Measurements from ENCODE around the gene AHRR. TPM values are rescaled to one million over a fixed set of nuclear protein-coding genes. Genes with fewer than 3 reads are reported as not detected.

AHRR gene
- total RNA-seq, 1 donor from 2014 or later = 18.7 TPM

DNA sequence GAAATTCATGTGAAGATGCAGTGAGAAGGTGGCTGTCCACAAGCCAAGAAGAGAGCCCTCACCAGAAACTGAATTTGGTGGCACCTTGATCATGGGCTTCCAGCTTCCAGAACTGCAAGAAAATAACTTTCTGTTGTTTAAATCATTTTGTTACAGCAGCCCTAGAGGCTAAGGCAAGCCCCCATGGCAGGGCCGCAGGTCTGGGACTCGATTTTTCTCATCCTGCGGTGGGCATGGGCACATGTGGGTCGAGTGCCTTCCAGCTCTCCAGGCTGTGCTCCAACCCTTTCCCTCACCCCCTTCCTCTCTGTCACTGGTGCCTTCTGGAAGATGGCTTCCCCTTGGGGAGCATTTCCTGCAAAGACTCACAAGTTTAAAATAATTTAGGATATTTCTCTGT lies 40.7 kb downstream of the AHRR start:
- intact Hi-C loops (cut with micrococcal nuclease) = loop anchor here (5.0 kb wide), 1 partner anchor 40 kb away; no protein-coding TSS in a partner anchor

GRCh38 chr5:362978-363765 lies 41.7 kb downstream of the AHRR start:
- intact Hi-C loops (cut with micrococcal nuclease) = loop anchor here (5.0 kb wide), 1 partner anchor 39 kb away; no protein-coding TSS in a partner anchor

DNA sequence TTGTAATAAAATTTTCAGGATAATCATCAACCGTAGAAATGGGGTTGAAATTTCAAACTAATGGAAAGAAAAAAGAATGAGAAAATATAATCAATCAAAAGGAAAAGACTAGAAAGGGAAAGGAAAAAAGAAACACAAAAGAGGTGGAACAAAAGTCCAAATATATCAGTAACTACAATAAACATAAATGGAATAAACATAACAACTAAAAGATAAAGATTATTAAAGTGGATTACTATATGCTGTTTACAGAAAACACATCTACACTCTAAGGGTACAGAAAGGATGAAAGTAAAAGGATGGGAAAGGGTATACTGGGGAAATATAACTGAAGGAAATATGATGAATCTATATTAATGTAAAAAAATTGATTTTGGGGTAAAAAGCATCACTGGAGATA lies 43.0 kb downstream of the AHRR start:
- intact Hi-C loops (cut with micrococcal nuclease) = loop anchor here (5.0 kb wide), 1 partner anchor 38 kb away; no protein-coding TSS in a partner anchor

DNA sequence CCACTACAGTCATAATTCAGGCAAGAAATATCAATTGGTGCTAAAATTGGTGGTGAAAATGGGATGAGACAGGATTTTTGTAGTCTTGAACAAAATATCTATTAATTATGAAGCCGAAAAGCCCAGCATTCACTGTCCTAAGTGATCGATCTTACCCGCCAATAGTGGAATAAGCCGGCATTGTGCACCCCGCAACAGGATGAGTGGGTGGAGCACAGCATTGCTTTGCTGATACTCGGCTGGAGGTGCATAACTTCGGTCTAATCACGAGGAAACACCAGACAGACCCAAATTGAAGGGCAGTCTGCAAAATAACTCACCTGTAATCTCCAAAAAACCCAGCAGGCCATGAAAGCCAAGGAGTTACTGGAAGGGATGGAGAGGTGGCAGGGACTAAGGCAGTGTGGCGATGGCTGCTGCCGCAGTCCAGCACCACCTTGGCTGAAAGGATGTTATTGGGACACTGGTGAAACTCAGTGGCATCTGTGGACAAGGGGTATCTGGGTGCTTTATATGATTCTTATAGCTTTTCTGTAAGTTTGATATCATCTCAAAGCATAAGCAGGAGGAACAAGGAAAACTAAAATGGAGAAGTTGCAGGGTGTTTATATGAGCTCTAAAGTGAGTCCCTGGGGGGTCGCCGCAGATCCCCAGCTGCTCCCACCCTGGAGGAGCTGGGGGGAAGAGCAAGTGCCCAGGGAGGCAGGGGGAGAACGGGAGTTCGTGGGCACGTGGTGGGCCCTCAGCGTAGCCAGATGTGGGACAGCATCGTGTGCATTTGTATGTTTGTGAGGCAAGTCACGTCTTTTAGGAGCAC lies 45.2 kb downstream of the AHRR start:
- intact Hi-C loops (cut with micrococcal nuclease) = no loop called here

GRCh38 chr5:367358-368130 lies 46.0 kb downstream of the AHRR start:
- intact Hi-C loops (cut with micrococcal nuclease) = loop anchor here (2.0 kb wide), 1 partner anchor 21 kb away; no protein-coding TSS in a partner anchor

GRCh38 chr5:368183-369084 lies 46.9 kb downstream of the AHRR start:
- intact Hi-C loops (cut with micrococcal nuclease) = loop anchor here (2.0 kb wide), 1 partner anchor 22 kb away; no protein-coding TSS in a partner anchor

DNA sequence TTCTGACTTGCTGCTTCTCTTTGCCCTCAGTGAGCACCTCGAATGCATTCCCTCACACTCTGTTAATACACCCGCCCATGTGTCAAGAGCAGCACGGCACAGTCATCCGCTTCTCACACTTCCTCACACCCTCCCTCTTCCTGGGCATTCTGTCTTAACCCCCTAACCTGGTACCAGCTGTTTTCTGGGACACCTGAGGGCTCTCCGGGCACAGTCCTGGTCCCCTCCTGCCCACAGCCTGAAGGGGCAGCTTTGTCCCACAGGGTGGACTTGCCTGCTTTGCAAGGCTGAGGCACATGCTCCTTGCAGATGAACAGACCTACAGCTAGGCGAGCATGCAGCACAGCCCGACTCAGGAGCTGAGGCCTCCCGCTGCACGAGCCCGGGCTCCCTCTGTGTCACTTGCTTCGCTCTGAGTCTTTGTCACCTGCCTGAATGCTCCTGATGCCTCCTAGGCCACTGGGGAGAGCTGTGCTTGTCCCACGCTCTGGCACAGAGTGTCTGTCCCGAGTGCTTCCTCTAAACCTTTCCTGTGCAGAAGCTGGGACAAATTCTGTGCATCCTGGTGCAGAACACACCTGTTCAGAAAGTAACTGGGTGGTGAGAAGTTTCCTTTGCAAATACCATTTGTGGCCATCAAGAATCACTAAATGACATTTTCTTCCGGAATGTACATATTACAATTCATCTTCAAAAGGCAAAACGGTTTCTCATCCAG lies 47.8 kb downstream of the AHRR start:
- intact Hi-C loops (cut with micrococcal nuclease) = loop anchor here (2.0 kb wide), 1 partner anchor 23 kb away; no protein-coding TSS in a partner anchor

DNA sequence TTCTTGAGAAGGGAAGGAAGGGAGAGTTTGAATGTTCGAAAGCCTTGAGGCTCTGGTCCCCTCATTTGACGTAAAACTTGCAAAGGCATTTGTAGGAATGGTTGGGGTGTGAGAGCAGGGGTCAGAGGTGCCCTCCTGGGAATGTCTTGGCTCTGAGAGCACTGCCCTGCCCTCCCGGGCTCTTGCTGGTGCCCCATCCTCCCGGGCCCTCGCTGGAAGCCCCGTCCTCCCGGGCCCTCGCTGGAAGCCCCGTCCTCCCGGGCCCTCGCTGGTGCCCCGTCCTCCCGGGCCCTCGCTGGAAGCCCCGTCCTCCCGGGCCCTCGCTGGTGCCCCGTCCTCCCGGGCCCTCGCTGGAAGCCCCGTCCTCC lies 48.3 kb downstream of the AHRR start:
- intact Hi-C loops (cut with micrococcal nuclease) = loop anchor here (2.0 kb wide), 1 partner anchor 23 kb away; no protein-coding TSS in a partner anchor

DNA sequence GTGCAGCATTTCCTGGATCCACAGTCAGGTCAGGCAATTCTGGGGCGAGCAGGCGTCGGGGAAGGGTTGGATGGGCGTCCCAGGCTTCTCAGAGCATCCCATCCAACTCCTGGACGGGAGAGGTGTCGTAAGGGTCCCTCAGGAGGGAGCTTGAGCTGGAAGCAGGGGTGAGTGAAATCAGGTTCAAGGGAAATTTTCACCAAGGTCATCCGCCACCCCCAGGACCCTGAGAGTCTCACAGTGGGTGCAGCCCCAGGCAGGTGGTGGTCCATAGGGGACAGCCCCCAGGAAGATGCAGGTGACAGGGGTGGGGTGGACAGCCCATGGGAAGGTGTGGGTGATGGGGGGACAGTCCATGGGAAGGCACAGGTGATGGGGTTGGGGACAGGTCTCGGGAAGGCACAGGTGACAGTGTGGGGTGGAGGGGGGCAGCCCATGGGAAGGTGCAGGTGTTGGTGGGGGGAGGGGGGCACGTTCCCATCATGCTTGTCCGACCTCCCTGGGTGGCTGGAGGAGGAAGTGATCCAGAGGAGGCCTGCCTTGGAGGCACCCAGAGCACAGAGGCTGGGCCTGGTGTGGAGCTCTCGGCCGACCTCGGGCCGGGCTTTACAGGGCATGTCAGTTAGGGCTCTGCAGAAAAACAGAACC lies 48.9 kb downstream of the AHRR start:
- intact Hi-C loops (cut with micrococcal nuclease) = no loop called here

- intact Hi-C loops (cut with micrococcal nuclease) = no loop called here
These were observed 49.7 kb downstream of the AHRR start for GRCh38 chr5:370959-371810.

- intact Hi-C loops (cut with micrococcal nuclease) = no loop called here
These were observed 50.5 kb downstream of the AHRR start for GRCh38 chr5:371811-372555.

- intact Hi-C loops (cut with micrococcal nuclease) = no loop called here
These were observed 51.1 kb downstream of the AHRR start for GRCh38 chr5:372556-372995.

DNA sequence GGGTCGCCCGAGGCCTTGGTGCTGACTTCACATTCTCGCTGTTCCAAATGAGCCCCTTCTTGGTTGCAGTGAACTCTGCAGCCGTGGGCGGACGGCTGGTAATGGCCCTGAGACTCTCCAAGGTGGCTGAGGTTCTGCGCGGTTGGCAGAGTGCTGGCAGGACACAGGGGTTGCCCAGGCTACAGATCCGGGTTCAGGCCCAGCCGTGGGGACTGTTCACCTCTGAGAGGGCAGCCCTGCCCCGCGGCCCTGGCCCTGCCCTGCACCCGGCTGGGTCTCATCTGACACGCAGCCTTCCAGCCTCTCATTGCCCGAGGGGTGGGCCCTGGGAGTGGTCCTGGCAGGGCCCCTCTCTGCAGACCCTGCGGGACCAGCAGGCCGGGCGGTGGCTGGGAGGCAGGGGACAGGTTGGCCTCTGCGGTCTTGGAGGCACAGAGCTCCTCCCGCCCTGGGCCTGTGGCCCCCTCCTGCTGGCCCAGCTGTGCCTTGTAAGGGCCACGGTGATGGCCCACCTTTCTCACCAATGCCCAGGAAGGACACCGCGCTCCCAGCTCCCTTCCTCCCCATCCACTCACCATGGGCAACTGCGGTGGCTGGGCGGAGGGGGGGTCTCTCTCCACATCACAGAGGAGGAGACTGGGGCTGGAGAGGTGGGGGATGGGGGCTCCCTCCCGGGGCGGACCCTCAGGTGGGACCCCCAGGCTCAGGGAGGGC lies 51.6 kb downstream of the AHRR start:
- intact Hi-C loops (cut with micrococcal nuclease) = loop anchor here (1.0 kb wide), 1 partner anchor 19 kb away; no protein-coding TSS in a partner anchor

DNA sequence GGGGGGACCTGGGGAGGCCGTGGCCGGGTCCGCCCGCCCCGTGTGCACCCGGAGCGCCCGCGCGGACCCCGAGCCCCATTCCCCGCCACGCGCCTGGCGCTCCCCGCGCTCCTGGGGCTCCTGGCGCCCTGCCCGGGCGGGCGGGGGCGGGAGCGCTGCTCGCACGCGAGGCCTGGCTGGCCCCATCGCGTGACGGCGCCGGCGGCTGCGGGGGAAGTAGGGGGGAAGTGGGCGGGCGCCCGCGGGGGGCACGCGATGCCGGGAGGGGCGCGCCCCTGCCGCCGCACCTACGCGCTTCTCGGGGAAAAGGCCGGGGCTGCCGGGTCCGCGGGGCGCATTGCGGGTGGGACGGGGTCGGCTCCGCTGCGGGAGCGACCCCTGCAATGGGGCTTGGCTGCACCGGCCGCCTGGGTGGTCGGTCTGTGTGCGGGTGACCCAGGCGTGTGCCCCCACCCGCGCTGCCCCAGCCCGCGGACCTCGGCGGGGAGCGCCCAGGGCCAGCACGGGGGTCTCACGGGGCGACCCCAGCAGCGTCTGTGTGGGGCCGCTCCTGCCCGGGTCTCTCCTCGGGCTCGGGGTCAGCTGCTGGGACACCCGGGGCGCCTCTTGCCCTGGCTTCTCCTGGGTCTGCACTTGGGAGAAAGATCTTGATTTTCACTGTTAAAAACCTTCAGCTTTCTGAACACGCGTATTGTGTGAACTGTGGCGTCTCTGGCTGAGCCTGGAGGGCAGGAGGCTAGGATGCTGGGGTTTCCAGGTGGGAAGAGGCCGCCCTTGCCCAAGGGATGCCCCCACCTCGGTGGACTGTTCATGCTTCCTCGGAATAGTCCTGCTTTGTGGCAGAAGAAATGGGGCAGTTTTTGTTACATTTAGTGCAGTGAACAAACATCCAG lies 52.4 kb downstream of the AHRR start:
- intact Hi-C loops (cut with micrococcal nuclease) = loop anchor here (1.0 kb wide), 1 partner anchor 18 kb away; no protein-coding TSS in a partner anchor

- intact Hi-C loops (cut with micrococcal nuclease) = no loop called here
These were observed 53.3 kb downstream of the AHRR start for GRCh38 chr5:374631-375335.

Measured in T-helper 1 cell treated with Interleukin-12 subunit alpha and Interleukin-12 subunit beta and Interleukin-4 antibody, amounts not matched to agents 30 ng/mL and 1 ng/mL, for 36 hours (primary cell).